Activated T-helper 17 cell treated with anti-CD3 and anti-CD28 coated beads, Interleukin-2, amount 50 U/mL, for 72 hours (primary cell): ENCODE results near the gene DGKH. TPM values are rescaled to one million over a fixed set of nuclear protein-coding genes. Genes with fewer than 3 reads are reported as not detected.
A peak's percentile ranks its signal among the peaks of the same experiment; 100 is the strongest.

Experiments used
- ATAC-seq: fragments of 150-1000 bp; cut with Tn5 transposase; replicated peaks from 2 replicates; pipeline ENCODE4 v1.10.0; 2021; ENCODE audit warnings: mild to moderate bottlenecking, moderate library complexity
- H3K27ac Mint-ChIP-seq: one replicate; pipeline ENCODE4 v1.8.0; 2022; ENCODE audit warnings: mixed read lengths
- H3K27me3 Mint-ChIP-seq: one replicate; pipeline ENCODE4 v1.8.0; 2022; ENCODE audit warnings: mixed read lengths
- H3K36me3 Mint-ChIP-seq: one replicate; pipeline ENCODE4 v1.8.0; 2022; ENCODE audit warnings: low read depth, mild to moderate bottlenecking, mixed read lengths
- H3K4me1 Mint-ChIP-seq: one replicate; pipeline ENCODE4 v1.8.0; 2022; ENCODE audit warnings: mixed read lengths
- H3K4me3 Mint-ChIP-seq: one replicate; pipeline ENCODE4 v1.8.0; 2022; ENCODE audit warnings: mild to moderate bottlenecking, mixed read lengths
- H3K9me3 Mint-ChIP-seq: one replicate; pipeline ENCODE4 v1.8.0; 2022; ENCODE audit warnings: mixed read lengths
- total RNA-seq, 2 donors: library from RNA; stranded (reverse); gene quantifications; one replicate each; pipeline ENCODE4 v1.2.3, GENCODE V29; 2022

DGKH gene
- total RNA-seq, 2 donors from 2014 or later = 16.6 to 17.5 TPM

DNA sequence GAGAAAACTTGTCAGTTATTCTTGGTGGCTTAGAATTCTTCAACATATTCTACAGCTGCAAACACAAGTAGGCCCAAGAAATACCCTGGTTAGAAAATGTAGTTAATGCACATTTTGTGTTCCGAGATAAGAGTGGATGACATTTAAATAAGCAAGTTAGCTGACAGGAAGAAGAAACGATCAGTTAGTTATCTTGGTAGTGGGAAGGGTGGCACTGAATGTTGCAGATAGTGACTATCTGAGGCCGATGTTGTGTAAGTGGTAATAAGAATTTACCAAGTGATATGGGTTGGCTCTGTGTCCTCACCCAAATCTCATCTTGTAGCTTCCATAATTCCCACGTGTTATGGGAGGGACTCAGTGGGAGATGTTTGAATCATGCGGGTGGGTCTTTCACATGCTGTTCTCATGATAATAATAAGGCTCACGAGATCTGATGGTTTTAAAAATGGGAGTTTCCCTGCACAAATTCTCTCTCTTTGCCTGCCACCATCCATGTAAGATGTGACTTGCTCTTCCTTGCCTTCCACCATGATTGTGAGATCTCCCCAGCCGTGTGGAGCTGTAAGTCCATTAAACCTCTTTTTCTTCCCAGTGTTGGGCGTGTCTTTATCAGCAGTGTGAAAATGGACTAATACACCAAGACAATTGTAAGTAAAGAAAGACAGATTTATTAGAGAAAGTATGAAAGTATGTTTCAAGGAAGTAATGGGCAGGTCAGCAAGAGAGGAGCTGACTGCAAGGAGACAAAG lies 212.6 kb downstream of the DGKH start:
- no peak overlapping the region for H3K27ac Mint-ChIP-seq
- H3K27me3 Mint-ChIP-seq = no peaks in the 10 kb centered on the region
- no peak for ATAC-seq
- H3K4me3 Mint-ChIP-seq = no peak overlapping the region
- H3K9me3 Mint-ChIP-seq = no peaks in the 10 kb centered on the region
- no peaks in the 10 kb centered on the region for H3K4me1 Mint-ChIP-seq
- H3K36me3 Mint-ChIP-seq = no peaks in the 10 kb centered on the region

DNA sequence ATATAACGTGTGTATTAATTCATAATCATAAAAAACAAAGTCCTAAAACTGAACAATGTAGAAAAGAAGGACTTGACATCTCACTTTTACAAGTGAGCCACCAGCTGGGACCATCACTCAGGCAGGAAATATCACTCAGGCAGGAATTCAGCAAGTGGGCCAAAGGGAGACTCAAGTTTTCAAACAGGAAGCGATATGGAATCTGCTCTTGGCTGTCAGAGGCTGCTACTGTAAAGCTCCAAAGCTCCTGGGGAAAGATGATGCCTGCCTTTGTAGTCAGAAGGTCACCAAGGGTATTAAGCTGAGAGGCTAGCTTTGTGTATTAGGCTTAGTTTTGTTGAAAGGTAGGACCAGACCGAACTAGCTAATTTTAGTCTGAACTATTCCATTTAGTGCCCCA lies 218.0 kb downstream of the DGKH start:
- Mint-ChIP-seq H3K27me3 (no peaks in the 10 kb centered on the region), H3K27ac (no peak overlapping the region), H3K4me1 (peaks cover 13% of the 10 kb centered on the region), H3K36me3 (peaks cover 3% of the 10 kb centered on the region), H3K9me3 (no peaks in the 10 kb centered on the region), H3K4me3 (no peak overlapping the region)
- ATAC-seq = no peak

DNA sequence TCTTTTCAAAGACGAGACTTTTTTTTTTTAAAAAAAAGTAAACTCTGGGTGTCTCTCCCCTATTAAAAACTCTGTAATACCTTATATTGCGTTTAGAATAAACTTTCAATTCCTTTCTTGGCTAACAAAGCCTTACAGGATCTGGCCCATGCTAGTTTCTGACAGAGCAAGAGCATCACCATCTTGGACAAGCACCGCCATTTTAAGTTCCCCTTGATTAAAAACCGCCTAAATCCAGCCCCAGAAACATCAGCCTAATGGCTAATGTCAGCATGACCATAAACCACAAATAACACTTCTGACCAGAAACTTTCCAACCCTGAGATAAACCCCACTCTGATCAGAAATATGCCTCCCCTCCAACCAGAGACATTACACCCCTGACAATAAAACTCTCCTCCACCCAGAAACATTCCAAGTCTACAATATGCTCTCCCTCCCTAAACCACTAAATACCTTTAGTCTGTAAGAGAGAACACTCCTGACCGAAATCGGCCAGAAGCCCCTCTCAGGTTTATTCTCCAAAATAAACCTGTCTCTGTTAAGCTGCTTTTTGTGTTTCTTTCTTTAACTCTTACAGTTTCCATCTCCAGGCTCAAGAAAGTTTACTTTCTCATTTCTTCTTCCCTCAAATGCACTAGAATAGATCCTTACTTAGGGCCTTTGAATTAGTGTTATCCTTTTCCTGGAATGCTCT lies 221.9 kb downstream of the DGKH start:
- ATAC-seq = no peak
- peak overlapping the region; percentile 97 for H3K27ac Mint-ChIP-seq
- H3K4me1 Mint-ChIP-seq = peaks cover 27% of the 10 kb centered on the region

DNA sequence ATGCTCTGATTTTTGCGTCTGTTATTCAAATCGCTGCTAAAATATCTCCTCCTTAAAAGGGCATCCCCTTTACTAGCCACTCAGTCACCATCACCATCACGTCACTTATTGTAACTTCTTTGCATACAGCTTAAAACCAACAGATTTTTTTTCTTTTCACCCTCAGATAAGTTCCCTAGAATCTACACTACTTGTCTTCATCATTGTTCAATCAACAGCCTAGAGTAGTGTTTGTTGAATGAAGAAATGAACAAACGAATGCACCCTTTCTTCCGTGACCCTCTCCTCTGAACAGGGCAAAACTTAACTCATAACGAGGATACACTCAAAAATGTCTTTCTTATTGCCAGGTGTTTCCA lies 222.4 kb downstream of the DGKH start:
- Mint-ChIP-seq H3K27me3 (no peaks in the 10 kb centered on the region), H3K4me1 (peaks cover 33% of the 10 kb centered on the region), H3K4me3 (no peak overlapping the region), H3K27ac (peak overlapping the region; percentile 97), H3K9me3 (no peaks in the 10 kb centered on the region), H3K36me3 (peaks cover 33% of the 10 kb centered on the region)
- no peak for ATAC-seq

More for the DNA sequence above, 221.9 kb downstream of the DGKH start:
- Mint-ChIP-seq H3K9me3 (no peaks in the 10 kb centered on the region), H3K36me3 (peaks cover 33% of the 10 kb centered on the region), H3K27me3 (no peaks in the 10 kb centered on the region), H3K4me3 (no peak overlapping the region)

DNA sequence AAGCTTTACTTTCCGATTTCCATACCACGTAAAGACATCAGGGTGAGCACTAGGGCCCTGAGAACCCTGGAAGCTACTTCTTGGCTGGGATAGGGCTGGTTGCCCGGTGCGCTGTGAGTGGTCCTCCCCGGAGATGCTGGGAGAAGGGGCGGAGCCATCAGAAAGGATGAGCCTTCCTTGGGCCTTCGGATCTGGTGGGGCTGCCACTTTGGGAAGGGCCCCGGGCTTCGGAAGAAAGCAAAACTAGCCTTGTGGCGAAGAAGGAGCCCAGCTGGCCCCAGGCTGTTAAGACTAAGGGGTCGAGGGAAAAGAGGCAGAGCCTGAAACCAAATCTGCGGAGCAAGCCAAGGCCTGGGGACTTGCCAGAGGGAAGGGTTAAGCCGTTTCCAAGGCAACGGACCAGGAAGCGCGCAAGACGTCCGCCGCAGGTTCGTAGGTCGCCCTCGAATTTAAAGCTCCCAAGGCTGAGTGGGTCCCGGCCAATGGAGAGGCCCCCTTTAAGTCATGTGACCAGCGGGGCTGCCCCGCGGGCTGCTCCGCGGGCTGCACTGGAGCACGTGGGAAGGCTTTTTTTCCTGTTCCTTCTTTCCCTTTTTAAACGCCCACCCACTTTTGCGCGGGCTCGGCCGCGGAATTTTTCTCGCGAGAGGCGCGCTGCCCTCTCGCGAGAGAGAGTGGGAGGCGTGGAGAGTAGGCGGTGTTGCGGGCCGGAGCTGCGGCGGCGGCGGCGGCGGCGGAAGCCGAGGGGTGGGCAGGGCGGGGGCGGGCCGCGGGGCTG lies 223.1 kb downstream of the DGKH start:
- ATAC-seq = peak; percentile 88
- no peaks in the 10 kb centered on the region for H3K27me3 Mint-ChIP-seq
- H3K36me3 Mint-ChIP-seq = peaks cover 36% of the 10 kb centered on the region
- H3K27ac Mint-ChIP-seq = peak overlapping the region; percentile 97
- H3K4me1 Mint-ChIP-seq = peaks cover 36% of the 10 kb centered on the region
- no peaks in the 10 kb centered on the region for H3K9me3 Mint-ChIP-seq
- no peak overlapping the region for H3K4me3 Mint-ChIP-seq

DNA sequence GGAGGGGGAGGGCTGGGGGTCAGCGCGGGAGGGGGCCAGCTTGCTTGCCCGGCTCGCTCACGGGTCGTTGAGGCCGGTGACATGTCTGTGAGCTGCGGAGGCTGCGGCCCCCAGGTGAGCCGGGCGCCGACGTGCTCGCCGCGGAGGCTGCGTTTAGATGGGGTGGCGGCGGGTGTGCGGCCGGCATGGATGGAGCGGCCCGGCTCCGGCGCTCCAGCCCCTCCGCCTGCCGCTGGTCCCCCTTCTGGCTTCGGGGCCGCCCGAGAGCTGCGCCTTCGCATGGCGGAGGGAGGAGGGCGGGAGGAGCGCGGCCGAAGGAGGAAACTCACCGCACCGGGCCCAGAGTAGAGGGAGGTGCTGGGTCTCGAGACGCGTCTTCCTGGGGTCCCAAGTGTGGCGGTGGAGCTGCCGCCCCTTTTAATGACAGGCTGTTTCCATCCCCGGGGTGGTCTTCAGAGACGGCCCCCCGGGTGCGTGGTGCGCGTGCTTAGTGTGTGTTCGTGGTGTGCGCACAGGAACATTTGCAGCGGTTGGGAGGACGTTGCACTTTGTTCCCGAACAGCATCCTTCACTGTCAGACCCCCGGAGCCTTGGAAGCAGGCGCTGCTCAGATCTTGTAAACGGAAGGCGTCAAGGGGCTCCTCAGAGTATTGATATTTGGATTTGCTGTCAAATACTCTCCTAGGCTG lies 223.8 kb downstream of the DGKH start, which contains the start of gene AKAP11:
TSS of gene AKAP11 (plus strand) at position 38 of the 689 bp plus-strand sequence. CDS start 14,197 bp downstream, outside the sequence.
- Mint-ChIP-seq H3K4me3 (no peak within 1 kb of the TSS), H3K9me3 (no peaks in the 10 kb centered on the region), H3K4me1 (peaks cover 38% of the 10 kb centered on the region), H3K27ac (peak within 1 kb of the TSS; percentile 97), H3K27me3 (no peaks in the 10 kb centered on the region), H3K36me3 (peaks cover 42% of the 10 kb centered on the region)
- peak; percentile 33 for ATAC-seq

DNA sequence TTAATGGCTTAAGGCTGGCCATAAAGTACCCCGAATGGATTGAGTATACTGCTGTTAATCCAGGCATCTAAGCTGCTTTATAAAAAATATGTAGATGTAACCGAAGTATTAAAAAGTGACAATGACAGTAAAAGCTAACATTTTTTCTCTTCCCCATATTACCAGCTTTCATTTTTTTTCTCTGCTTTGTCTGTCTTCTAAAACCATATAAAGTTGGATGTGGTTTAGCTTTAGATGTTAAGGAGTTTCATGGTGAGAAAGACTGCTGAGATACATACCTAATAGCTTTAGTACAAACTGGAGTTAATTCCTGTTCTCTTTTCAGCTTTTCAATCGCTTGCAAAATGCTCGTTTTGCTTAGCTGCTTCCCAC lies 224.3 kb downstream of the DGKH start:
- no peak for ATAC-seq
- peaks cover 44% of the 10 kb centered on the region for H3K4me1 Mint-ChIP-seq
- H3K9me3 Mint-ChIP-seq = no peaks in the 10 kb centered on the region
- H3K4me3 Mint-ChIP-seq = no peak overlapping the region
- no peaks in the 10 kb centered on the region for H3K27me3 Mint-ChIP-seq
- peak overlapping the region; percentile 97 for H3K27ac Mint-ChIP-seq
- peaks cover 48% of the 10 kb centered on the region for H3K36me3 Mint-ChIP-seq

DNA sequence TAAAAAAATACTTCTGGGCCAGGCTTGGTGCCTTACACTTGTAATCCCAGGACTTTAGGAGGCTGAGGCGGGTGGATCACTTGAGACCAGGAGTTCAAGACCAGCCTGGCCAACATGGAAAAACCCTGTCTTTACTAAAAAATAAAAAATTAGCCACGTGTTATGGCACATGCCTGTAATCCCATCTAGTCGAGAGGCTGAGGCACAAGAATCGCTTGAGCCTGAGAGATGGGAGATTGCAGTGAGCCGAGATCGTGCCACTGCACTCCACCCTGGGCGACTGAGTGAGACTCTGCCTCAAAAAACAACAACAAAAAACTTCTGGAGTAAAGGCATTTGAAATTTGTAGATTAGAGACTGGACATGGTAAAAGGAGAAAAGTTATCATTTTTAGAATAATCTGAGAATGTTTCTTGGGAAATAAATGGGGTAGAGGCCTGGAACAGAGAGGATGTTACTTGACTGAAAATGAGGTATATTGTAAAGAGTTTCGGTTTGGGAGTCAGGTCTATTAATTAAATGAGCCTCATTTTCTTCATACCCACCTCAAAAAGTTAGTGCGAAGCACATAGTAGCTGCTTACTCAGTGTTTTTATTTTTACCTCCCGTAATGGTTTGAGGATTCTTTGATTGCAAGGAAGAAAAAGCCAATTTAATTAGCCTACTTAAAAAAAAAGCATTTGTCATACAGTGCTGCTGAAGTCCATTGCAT lies 226.1 kb downstream of the DGKH start:
- no peak for ATAC-seq
- H3K4me1 Mint-ChIP-seq = peaks cover 47% of the 10 kb centered on the region
- peak overlapping the region; percentile 97 for H3K27ac Mint-ChIP-seq

DNA sequence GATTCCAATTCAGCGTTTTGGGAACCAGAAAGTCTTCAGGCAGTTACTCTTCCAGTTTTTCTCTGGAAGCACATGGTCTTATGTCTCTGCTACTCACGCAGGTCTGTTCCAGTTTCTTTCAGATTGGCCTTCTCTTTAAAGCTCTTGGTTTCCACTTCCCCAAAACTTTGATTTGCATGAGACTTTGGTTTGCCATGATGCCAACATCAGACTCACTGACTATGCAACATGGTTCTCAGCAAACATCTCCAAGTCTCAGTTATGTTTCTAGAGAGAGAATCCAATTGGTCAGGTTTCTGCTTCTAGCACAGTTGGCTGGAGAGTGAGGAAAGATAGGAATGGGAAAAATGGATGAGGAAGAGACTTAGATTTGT lies 226.6 kb downstream of the DGKH start:
- peak; percentile 18 for ATAC-seq
- no peak overlapping the region for H3K4me3 Mint-ChIP-seq
- no peaks in the 10 kb centered on the region for H3K9me3 Mint-ChIP-seq
- H3K4me1 Mint-ChIP-seq = peaks cover 47% of the 10 kb centered on the region
- peak overlapping the region; percentile 97 for H3K27ac Mint-ChIP-seq
- H3K36me3 Mint-ChIP-seq = peaks cover 52% of the 10 kb centered on the region
- no peaks in the 10 kb centered on the region for H3K27me3 Mint-ChIP-seq

More for the DNA sequence above, 226.1 kb downstream of the DGKH start:
- Mint-ChIP-seq H3K9me3 (no peaks in the 10 kb centered on the region), H3K4me3 (no peak overlapping the region), H3K27me3 (no peaks in the 10 kb centered on the region), H3K36me3 (peaks cover 52% of the 10 kb centered on the region)

DNA sequence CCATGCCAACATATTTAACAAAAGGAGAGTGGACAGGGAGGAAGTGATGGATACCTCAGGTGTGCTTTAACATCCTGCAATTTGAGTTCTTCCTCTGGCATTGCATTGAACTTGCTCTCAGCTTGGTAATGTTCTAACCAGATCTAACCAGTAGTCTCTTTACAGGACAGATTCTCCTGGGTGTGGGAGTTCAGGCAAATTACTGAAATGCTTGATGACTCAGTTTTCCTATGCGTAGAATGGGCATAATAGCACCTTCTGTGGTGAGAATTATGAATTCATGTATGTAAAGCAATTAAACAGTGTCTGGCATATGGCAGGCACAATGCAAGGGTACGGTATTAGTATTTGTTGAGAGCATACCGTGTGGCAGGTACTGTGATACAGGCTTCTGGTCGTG lies 227.1 kb downstream of the DGKH start:
- Mint-ChIP-seq H3K4me3 (no peak overlapping the region), H3K9me3 (no peaks in the 10 kb centered on the region), H3K36me3 (peaks cover 52% of the 10 kb centered on the region), H3K27ac (peak overlapping the region; percentile 97), H3K27me3 (no peaks in the 10 kb centered on the region), H3K4me1 (peaks cover 43% of the 10 kb centered on the region)
- ATAC-seq = peak; percentile 56

DNA sequence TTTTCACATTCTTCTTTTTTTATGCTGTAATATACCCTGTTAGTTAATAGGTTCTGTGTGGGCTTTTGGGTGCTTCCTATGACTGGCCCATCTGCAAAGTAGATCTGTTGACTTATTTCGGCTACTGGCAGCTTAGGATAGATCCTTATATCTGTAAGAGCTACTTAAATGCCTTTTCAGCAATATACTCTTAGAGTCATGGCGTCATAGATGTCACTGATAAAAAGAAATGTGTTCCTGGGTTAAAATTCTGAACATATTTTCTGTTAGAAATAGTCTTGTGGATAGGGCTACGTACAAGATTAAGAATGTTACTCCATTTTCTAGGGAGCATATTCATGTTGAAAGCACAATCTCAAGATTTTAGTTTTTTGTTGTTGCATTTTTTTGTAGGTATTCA lies 228.2 kb downstream of the DGKH start:
- no peak for ATAC-seq
- H3K4me3 Mint-ChIP-seq = no peak overlapping the region
- H3K4me1 Mint-ChIP-seq = peaks cover 34% of the 10 kb centered on the region
- no peaks in the 10 kb centered on the region for H3K9me3 Mint-ChIP-seq
- peaks cover 46% of the 10 kb centered on the region for H3K36me3 Mint-ChIP-seq
- H3K27ac Mint-ChIP-seq = peak overlapping the region; percentile 97
- no peaks in the 10 kb centered on the region for H3K27me3 Mint-ChIP-seq

DNA sequence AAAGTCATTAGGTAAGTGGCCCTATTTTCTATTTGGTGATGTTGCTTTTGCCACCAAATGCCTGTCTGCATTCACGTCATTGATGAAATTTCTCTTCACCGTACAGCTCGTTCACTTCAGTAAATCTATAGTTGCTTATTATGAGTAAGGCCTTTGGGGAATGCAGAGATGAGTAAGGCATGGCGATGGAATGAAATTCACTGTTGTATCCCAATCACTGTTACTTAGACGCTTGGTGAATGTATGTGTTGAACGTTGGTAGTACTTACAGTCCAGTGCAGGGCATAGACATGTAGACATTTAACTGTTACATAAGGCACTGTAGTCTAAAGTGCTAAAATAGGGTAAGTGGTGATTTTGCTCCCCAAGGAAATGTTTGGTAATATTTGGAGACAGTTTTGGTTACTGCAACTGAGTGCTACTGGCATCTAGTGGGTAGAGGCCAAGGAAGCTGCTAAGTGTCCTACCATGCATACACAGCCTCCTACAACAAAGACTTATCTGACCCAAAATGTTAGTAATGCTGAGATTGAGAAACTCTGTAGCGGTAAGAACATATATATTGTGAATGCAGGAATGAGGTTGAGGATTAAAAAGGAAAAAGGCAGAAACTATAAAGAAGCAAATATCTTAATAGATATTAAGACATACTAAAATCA lies 229.3 kb downstream of the DGKH start:
- peaks cover 41% of the 10 kb centered on the region for H3K36me3 Mint-ChIP-seq
- peak overlapping the region; percentile 46 for H3K27ac Mint-ChIP-seq
- H3K4me3 Mint-ChIP-seq = no peak overlapping the region
- peak; percentile 48 for ATAC-seq
- H3K27me3 Mint-ChIP-seq = no peaks in the 10 kb centered on the region
- no peaks in the 10 kb centered on the region for H3K9me3 Mint-ChIP-seq
- H3K4me1 Mint-ChIP-seq = peaks cover 38% of the 10 kb centered on the region

DNA sequence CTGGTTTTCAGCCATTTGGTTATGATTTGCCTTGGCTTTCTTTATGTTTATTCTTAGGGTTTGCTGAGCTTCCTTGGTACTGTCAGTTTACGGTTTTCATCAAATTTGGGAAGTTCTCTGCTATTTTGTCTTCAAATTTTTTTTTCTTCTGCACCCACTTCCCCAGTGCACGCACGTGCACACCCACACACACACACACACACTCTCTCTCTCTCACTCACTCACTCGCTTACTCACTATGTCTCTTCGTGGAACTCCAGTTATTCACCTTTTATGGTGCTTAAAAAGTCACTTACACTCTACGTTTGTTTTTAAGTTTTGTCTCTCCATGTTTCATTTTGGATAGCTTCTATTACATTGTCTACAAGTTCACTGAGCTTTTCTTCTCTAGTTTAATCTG lies 230.6 kb downstream of the DGKH start:
- H3K27ac Mint-ChIP-seq = no peak overlapping the region
- H3K9me3 Mint-ChIP-seq = no peaks in the 10 kb centered on the region
- peak; percentile 30 for ATAC-seq
- H3K4me1 Mint-ChIP-seq = peaks cover 37% of the 10 kb centered on the region
- H3K36me3 Mint-ChIP-seq = peaks cover 45% of the 10 kb centered on the region
- H3K27me3 Mint-ChIP-seq = no peaks in the 10 kb centered on the region
- H3K4me3 Mint-ChIP-seq = no peak overlapping the region
